RWPE2 (cell line): ENCODE data around the gene APBB1IP.

Experiments used
- ATAC-seq: fragments of 200-7000 bp; cut with Tn5 transposase; 3 replicates; pipeline ENCODE4 v1.9.1; 2021; ENCODE audit warnings: low read depth
- DNase-seq: peaks from one replicate; pipeline ENCODE4 v3.0.0-alpha.2; 2020; ENCODE audit warnings: low spot score
- H3K27ac ChIP-seq: fragments of 450-650 bp; 2 replicates; pipeline ENCODE4 v1.5.1; 2017; ENCODE audit warnings: mild to moderate bottlenecking; ENCODE audit not compliant: poor library complexity, severe bottlenecking
- H3K27me3 ChIP-seq: fragments of 250-450 bp; sonication (Bioruptor Pico); 2 replicates; pipeline ENCODE4 v1.5.1; 2021; ENCODE audit warnings: mild to moderate bottlenecking, moderate library complexity; ENCODE audit not compliant: insufficient read depth, poor library complexity, severe bottlenecking
- H3K36me3 ChIP-seq: fragments of 250-450 bp; sonication (Bioruptor Pico); 2 replicates; pipeline ENCODE4 v1.5.1; 2020; ENCODE audit warnings: low read depth, mild to moderate bottlenecking, moderate library complexity
- H3K4me1 ChIP-seq: fragments of 250-450 bp; sonication (Bioruptor Pico); 2 replicates; pipeline ENCODE4 v1.5.1; 2021; ENCODE audit warnings: mild to moderate bottlenecking, moderate library complexity; ENCODE audit not compliant: insufficient read depth, poor library complexity, severe bottlenecking
- H3K4me3 ChIP-seq: fragments of 250-450 bp; sonication (Bioruptor Pico); 2 replicates; pipeline ENCODE4 v1.5.1; 2021; ENCODE audit warnings: mild to moderate bottlenecking, moderate library complexity; ENCODE audit not compliant: severe bottlenecking
- H3K9me3 ChIP-seq: fragments of 250-450 bp; sonication (Bioruptor Pico); 2 replicates; pipeline ENCODE4 v1.5.1; 2021; ENCODE audit warnings: mild to moderate bottlenecking, moderate library complexity; ENCODE audit not compliant: severe bottlenecking
- TF ChIP-seq, protein P1 (sequence below): fragments of 450-650 bp; IDR thresholded peaks from one replicate; pipeline ENCODE4 v1.5.1; 2017; ENCODE audit warnings: mild to moderate bottlenecking, moderate library complexity; ENCODE audit not compliant: poor library complexity, severe bottlenecking

Gene APBB1IP

DNA sequence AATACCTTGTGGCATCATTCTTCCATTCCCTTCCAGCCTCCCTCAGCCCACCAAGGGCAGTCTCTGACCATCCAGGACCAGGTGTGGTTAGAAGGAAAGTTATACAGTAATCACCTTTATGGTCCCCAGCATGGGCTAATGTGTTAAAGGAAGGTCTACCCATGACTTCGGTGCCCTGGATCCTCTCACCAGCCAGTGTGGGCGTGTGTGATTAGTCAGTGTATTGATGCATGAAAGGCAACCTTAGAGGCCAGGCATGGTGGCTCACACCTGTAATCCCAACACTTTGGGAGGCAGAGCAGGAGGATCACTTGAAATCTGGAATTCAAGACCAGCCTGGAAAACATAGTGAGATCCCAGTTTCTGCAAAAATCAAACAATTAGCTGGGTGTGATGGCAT lies 88.9 kb downstream of the APBB1IP start:
- Histone ChIP-seq H3K27me3 (no peaks in the 10 kb centered on the region), H3K27ac (no peak overlapping the region), H3K4me1 (no peaks in the 10 kb centered on the region), H3K9me3 (no peaks in the 10 kb centered on the region), H3K4me3 (no peak overlapping the region), H3K36me3 (no peaks in the 10 kb centered on the region)
- no peak for ATAC-seq
- no peak for DNase-seq
- TF ChIP-seq, protein P1, sequence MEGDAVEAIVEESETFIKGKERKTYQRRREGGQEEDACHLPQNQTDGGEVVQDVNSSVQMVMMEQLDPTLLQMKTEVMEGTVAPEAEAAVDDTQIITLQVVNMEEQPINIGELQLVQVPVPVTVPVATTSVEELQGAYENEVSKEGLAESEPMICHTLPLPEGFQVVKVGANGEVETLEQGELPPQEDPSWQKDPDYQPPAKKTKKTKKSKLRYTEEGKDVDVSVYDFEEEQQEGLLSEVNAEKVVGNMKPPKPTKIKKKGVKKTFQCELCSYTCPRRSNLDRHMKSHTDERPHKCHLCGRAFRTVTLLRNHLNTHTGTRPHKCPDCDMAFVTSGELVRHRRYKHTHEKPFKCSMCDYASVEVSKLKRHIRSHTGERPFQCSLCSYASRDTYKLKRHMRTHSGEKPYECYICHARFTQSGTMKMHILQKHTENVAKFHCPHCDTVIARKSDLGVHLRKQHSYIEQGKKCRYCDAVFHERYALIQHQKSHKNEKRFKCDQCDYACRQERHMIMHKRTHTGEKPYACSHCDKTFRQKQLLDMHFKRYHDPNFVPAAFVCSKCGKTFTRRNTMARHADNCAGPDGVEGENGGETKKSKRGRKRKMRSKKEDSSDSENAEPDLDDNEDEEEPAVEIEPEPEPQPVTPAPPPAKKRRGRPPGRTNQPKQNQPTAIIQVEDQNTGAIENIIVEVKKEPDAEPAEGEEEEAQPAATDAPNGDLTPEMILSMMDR: no peak

DNA sequence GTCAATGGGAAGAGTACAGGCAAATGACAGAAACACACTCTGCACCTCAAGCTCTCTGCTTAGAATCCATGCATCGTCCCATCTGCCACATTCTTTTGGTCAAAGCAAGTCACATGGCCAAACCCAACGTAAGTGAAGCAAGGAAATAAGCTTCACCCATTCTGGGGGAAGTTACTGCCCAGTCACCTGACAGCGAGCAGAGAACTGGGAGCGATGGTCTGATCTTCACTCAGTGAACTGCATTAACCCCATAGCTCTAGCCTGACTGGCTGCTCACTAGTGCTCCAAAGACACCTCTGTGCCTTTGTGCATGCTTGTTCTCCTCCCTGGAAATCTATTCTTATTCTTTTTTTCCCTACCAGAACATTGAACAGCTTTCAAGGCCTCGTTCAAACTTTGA lies 89.9 kb downstream of the APBB1IP start:
- Histone ChIP-seq H3K27me3 (no peaks in the 10 kb centered on the region), H3K4me3 (no peak overlapping the region), H3K9me3 (no peaks in the 10 kb centered on the region), H3K4me1 (no peaks in the 10 kb centered on the region), H3K27ac (no peak overlapping the region), H3K36me3 (no peaks in the 10 kb centered on the region)
- no peak for DNase-seq
- no peak for ATAC-seq
- TF ChIP-seq, protein P1: no peak

DNA sequence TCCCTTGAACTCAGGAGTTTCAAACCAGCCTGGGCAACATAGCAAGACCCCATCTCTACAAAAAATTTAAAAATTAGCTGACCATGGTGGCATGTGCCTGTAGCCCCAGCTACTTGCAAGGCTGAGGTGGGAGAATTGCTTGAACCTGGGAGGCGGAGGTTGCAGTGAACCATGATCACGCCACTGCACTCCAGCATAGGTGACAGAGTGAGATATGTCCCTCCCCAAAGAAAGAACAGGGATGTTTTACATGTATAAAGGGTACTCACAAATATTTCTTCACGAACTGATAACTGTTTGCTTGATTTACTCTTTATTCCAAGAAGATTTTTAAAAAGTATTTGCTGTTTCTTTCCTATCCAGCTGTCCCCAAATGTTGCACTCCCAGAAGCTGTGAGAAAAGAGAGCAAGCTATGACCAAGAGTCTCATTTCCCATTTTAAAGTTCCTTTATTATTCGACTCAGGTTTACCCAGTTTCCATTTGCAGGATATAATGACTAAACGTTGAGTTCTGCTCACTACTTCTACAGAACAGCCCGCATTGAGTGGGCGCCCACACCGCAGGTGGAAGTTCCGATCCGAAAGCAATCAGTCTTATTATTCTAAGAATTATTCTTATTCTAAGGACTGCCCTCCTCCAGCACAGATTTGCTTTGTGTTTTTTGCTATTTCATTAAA lies 90.7 kb downstream of the APBB1IP start:
- Histone ChIP-seq H3K4me1 (no peaks in the 10 kb centered on the region), H3K27me3 (no peaks in the 10 kb centered on the region), H3K36me3 (no peaks in the 10 kb centered on the region), H3K4me3 (no peak overlapping the region), H3K9me3 (no peaks in the 10 kb centered on the region), H3K27ac (no peak overlapping the region)
- no peak for DNase-seq
- ATAC-seq: no peak
- TF ChIP-seq, protein P1: no peak

DNA sequence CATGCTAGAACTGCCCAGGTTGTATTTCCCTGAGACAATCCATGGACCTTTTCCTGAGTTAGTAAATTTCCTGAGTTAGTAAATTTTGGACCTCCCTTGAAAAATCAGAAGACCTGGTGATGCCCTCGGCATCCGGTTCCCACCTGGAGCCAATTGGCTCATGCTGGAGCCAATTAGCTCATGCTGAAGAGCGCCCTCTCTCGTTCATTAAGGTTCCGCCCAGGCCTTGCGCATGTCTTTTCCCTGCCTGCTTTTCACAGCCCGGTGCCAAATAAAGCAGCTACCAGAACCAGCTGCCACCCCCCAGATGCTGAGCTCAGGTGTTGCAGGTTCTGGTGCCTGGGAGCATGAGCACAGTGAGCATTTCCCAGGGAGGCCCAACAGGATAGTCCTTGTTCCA lies 96.2 kb downstream of the APBB1IP start:
- ATAC-seq (no peak), DNase-seq (no peak)
- Histone ChIP-seq H3K4me3 (no peak overlapping the region), H3K36me3 (no peaks in the 10 kb centered on the region), H3K27ac (no peak overlapping the region), H3K4me1 (no peaks in the 10 kb centered on the region), H3K27me3 (peaks cover 16% of the 10 kb centered on the region), H3K9me3 (no peaks in the 10 kb centered on the region)
- TF ChIP-seq, protein P1: no peak

DNA sequence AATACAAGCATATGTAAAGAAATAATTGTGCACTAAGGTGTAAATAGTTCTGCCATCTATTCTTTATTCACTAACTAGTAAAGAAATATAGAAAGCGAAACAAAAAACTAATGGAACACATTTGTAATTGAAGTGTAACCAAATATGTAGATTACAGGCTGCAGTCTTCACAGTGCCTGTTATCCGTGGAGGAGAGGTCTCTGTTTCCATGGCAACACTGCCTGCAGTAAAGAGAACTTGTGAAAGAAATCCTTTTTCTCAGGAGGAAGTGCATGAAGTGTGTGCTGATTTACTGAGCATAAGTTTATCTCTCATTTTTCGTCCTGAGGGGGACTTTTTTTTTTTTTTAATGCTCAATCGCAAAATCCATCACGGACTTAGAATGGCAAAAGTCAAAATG lies 102.5 kb downstream of the APBB1IP start:
- H3K27me3 ChIP-seq: peaks cover 13% of the 10 kb centered on the region
- ATAC-seq (no peak), DNase-seq (no peak)
- no peaks in the 10 kb centered on the region for H3K36me3 ChIP-seq
- H3K9me3 ChIP-seq: no peaks in the 10 kb centered on the region
- H3K4me1 ChIP-seq: no peaks in the 10 kb centered on the region
- TF ChIP-seq, protein P1: no peak
- no peak overlapping the region for H3K4me3 ChIP-seq
- H3K27ac ChIP-seq: no peak overlapping the region
